SK-N-SH (cell line): ENCODE data around the gene TMEM51. TPM values are rescaled to one million over a fixed set of nuclear protein-coding genes. Genes with fewer than 3 reads are reported as not detected.

ENCODE experiments used
- CTCF ChIA-PET: fragments of 300-600, 350-600 bp; formaldehyde crosslinking; extraction: SDS; loops from one replicate; lab custom pipeline; 2021; lab: Yijun Ruan, JAX
- POLR2A ChIA-PET: fragments of 350-600 bp; sonication (Branson Sonifier 250); formaldehyde crosslinking; extraction: SDS; loops from one replicate; lab custom pipeline; 2020; ENCODE audit warnings: antibody characterized with exemption, inconsistent platforms; lab: Yijun Ruan, JAX
- DNase-seq: peaks from one replicate; pipeline ENCODE4 v3.0.0; 2012
- H2AFZ ChIP-seq: fragments of 200-600 bp; sonication (generic); 2 replicates; pipeline ENCODE4 v1.8.1; 2016; ENCODE audit warnings: antibody characterized with exemption, mild to moderate bottlenecking, low read depth
- H3F3A ChIP-seq: fragments of 200-600 bp; sonication (generic); replicated peaks from 2 replicates; pipeline ENCODE3; 2016; ENCODE audit warnings: antibody characterized with exemption, mild to moderate bottlenecking; ENCODE audit not compliant: insufficient read depth
- H3K27ac ChIP-seq, 2 experiments: fragments of 200-500 bp in 1 of 2; fragments of 200-600 bp in 1 of 2; sonication (Bioruptor generic) in 1 of 2; sonication (generic), shearing (Covaris generic) in 1 of 2; 2 replicates each; pipeline versions ENCODE4 v1.5.1 to v1.6.1; 2014 to 2016; ENCODE audit warnings: low read depth in 2 of 2, inconsistent platforms in 1 of 2, low read length in 1 of 2, mild to moderate bottlenecking in 1 of 2, mixed read lengths in 1 of 2
- H3K27me3 ChIP-seq: fragments of 200-600 bp; sonication (generic), shearing (Covaris generic); 2 replicates; pipeline ENCODE4 v1.6.1; 2016; ENCODE audit warnings: mixed run types; ENCODE audit not compliant: insufficient read depth
- H3K36me3 ChIP-seq, 2 experiments: fragments of 200-500 bp in 1 of 2; fragments of 200-600 bp in 1 of 2; sonication (Bioruptor generic) in 1 of 2; sonication (generic) in 1 of 2; replicated peaks in 1 of 2; 2 replicates each; pipeline versions ENCODE3 to v1.5.1; 2014 to 2016; ENCODE audit warnings: low read length in 1 of 2, mild to moderate bottlenecking in 1 of 2; ENCODE audit not compliant: insufficient read depth in 2 of 2, control insufficient read depth in 1 of 2
- H3K4me1 ChIP-seq, 2 experiments: fragments of 200-500 bp in 1 of 2; fragments of 200-600 bp in 1 of 2; sonication (Bioruptor generic) in 1 of 2; sonication (generic), shearing (Covaris generic) in 1 of 2; 2 replicates each; pipeline versions ENCODE4 v1.5.1 to v1.6.1; 2014 to 2016; ENCODE audit warnings: low read depth in 1 of 2, low read length in 1 of 2, mixed run types in 1 of 2; ENCODE audit not compliant: insufficient read depth in 2 of 2, control insufficient read depth in 1 of 2
- H3K4me2 ChIP-seq: fragments of 200-600 bp; sonication (generic), shearing (Covaris generic); 2 replicates; pipeline ENCODE4 v1.6.1; 2017; ENCODE audit warnings: mixed run types
- H3K4me3 ChIP-seq, 2 experiments: fragments of 200-500 bp in 1 of 2; fragments of 200-600 bp in 1 of 2; sonication (Bioruptor generic) in 1 of 2; sonication (generic), shearing (Covaris generic) in 1 of 2; 2 replicates each; pipeline versions ENCODE4 v1.5.1 to v1.8.1; 2014 to 2016; ENCODE audit warnings: low read depth in 2 of 2, inconsistent platforms in 1 of 2, low read length in 1 of 2, mild to moderate bottlenecking in 1 of 2, mixed read lengths in 1 of 2, moderate library complexity in 1 of 2
- H3K79me2 ChIP-seq: fragments of 200-600 bp; sonication (generic); 2 replicates; pipeline ENCODE4 v1.8.1; 2017; ENCODE audit warnings: mild to moderate bottlenecking; ENCODE audit not compliant: insufficient read depth
- H3K9ac ChIP-seq: fragments of 200-600 bp; sonication (generic); 2 replicates; pipeline ENCODE4 v1.6.1; 2017; ENCODE audit warnings: mixed run types
- H3K9me2 ChIP-seq: fragments of 200-600 bp; sonication (generic); 2 replicates; pipeline ENCODE4 v1.6.1; 2017; ENCODE audit warnings: mixed run types
- H3K9me3 ChIP-seq: fragments of 200-600 bp; sonication (generic); 2 replicates; pipeline ENCODE4 v1.6.1; 2017; ENCODE audit warnings: mixed run types, mild to moderate bottlenecking, moderate library complexity
- H4K20me1 ChIP-seq: fragments of 200-600 bp; sonication (generic); 2 replicates; pipeline ENCODE4 v1.6.1; 2017; ENCODE audit warnings: mild to moderate bottlenecking, mixed run types; ENCODE audit not compliant: insufficient read depth
- CHD2 ChIP-seq: fragments of 150-350 bp; IDR thresholded peaks from 2 replicates; pipeline ENCODE4 v1.6.1; 2018; ENCODE audit warnings: low read length; ENCODE audit not compliant: partially characterized antibody
- CTCF ChIP-seq: fragments of 200-600 bp; sonication (generic); IDR thresholded peaks from 2 replicates; pipeline ENCODE4 v1.6.1; 2017; ENCODE audit warnings: antibody characterized with exemption, mild to moderate bottlenecking, moderate library complexity
- FOXJ3 ChIP-seq: sonication (generic); formaldehyde crosslinking; IDR thresholded peaks from 2 replicates; pipeline ENCODE4 v1.5.1; 2020; ENCODE audit warnings: mild to moderate bottlenecking, missing genetic modification reagents
- FOXM1 ChIP-seq: IDR thresholded peaks from 2 replicates; pipeline ENCODE4 v1.4.0; 2012; ENCODE audit warnings: low read depth, mild to moderate bottlenecking
- JUND ChIP-seq: IDR thresholded peaks from 2 replicates; pipeline ENCODE4 v1.4.0; 2012
- POLR2AphosphoS5 ChIP-seq: IDR thresholded peaks from 2 replicates; pipeline ENCODE4 v1.6.1; 2012; ENCODE audit warnings: low read depth, low read length
- RCOR1 ChIP-seq: fragments of 150-350 bp; IDR thresholded peaks from 2 replicates; pipeline ENCODE4 v1.6.1; 2017; ENCODE audit warnings: antibody characterized with exemption, low read length
- RXRA ChIP-seq: IDR thresholded peaks from 2 replicates; pipeline ENCODE4 v1.4.0; 2012; ENCODE audit warnings: low read depth, mild to moderate bottlenecking, borderline replicate concordance
- SMC3 ChIP-seq: IDR thresholded peaks from 2 replicates; pipeline ENCODE4 v1.6.1; 2012; ENCODE audit warnings: low read depth, low read length, improper control_type of control experiment
- TAF1 ChIP-seq: IDR thresholded peaks from 2 replicates; pipeline ENCODE4 v1.6.1; 2012; ENCODE audit warnings: low read depth, mild to moderate bottlenecking, low read length, moderate library complexity, borderline replicate concordance
- TCF12 ChIP-seq: IDR thresholded peaks from 2 replicates; pipeline ENCODE4 v1.4.0; 2012
- TEAD4 ChIP-seq: IDR thresholded peaks from 2 replicates; pipeline ENCODE4 v1.4.0; 2012; ENCODE audit warnings: mild to moderate bottlenecking, borderline replicate concordance; ENCODE audit not compliant: insufficient read depth
- USF1 ChIP-seq: IDR thresholded peaks from 2 replicates; pipeline ENCODE4 v1.4.0; 2012; ENCODE audit warnings: low read depth, borderline replicate concordance
- USF2 ChIP-seq: fragments of 150-350 bp; IDR thresholded peaks from 2 replicates; pipeline ENCODE4 v1.6.1; 2017; ENCODE audit warnings: antibody characterized with exemption, low read length, low read depth, borderline replicate concordance
- YY1 ChIP-seq: IDR thresholded peaks from 2 replicates; pipeline ENCODE4 v1.4.0; 2012; ENCODE audit warnings: low read depth, mild to moderate bottlenecking
- WGBS: methylation state at CpG from one replicate; pipeline ENCODE4 v1.1.6; 2017; ENCODE audit warnings: low lambda C conversion rate; 5-methylcytosine and 5-hydroxymethylcytosine counted together
- polyA plus RNA-seq, 3 experiments: library from polyadenylated mRNA; depleted of rRNA; stranded (reverse); fragments of >200 nt; gene quantifications; 2 replicates each; pipeline ENCODE4 v1.2.3, GENCODE V29; 2012

Gene TMEM51
- polyA plus RNA-seq, 1 of the 3 experiments (the other 2 are of a cell fraction), result 25.6 TPM

GRCh38 chr1:15188130-15188524 is 34.6 kb downstream of the TMEM51 start:
- H3F3A ChIP-seq, result no peaks in the 10 kb centered on the region
- ChIA-PET CTCF (interaction anchor here (0.7 to 17.5 kb wide), 9 partner anchors 11 to 87 kb away, joined by 3 to 132 read pairs (median 3); partner anchors contain the start of gene TMEM51), POLR2A (interaction anchor here (0.9 to 1.3 kb wide), 4 partner anchors 9 to 36 kb away, joined by 3 to 8 read pairs (median 4); partner anchors contain the start of gene TMEM51)
- no peaks in the 10 kb centered on the region for H3K36me3 ChIP-seq
- no peak overlapping the region for H3K4me3 ChIP-seq
- 0 out of 2 replicates have a peak overlapping the region, but pooled peaks have one; percentile 40 for H3K4me2 ChIP-seq
- H3K9me3 ChIP-seq, result no peaks in the 10 kb centered on the region
- H3K4me1 ChIP-seq, result peaks cover 18 to 62% of the 10 kb centered on the region in 2 experiments; a peak in 3 of 4 replicates
- no peaks in the 10 kb centered on the region for H4K20me1 ChIP-seq
- H3K79me2 ChIP-seq, result no peaks in the 10 kb centered on the region
- no peak overlapping the region for H3K9ac ChIP-seq
- DNase-seq, result peak; percentile 51
- TF ChIP-seq USF2 (no peak), RXRA (no peak), FOXM1 (no peak), SMC3 (no peak), CTCF (no peak), USF1 (no peak), TEAD4 (no peak), YY1 (no peak), CHD2 (no peak), TAF1 (no peak), FOXJ3 (no peak), JUND (no peak)
- no peaks in the 10 kb centered on the region for H3K27me3 ChIP-seq
- no peaks in the 10 kb centered on the region for H3K9me2 ChIP-seq
- peak overlapping the region; percentile 19 to 89; a peak in 3 of 4 replicates for H3K27ac ChIP-seq
- 62% methylated on average over 4 of the region's 4 CpGs for WGBS
- H2AFZ ChIP-seq, result no peak overlapping the region

GRCh38 chr1:15188678-15189077 is 35.1 kb downstream of the TMEM51 start:
- no peak for DNase-seq
- Histone ChIP-seq H3K4me3 (no peak overlapping the region), H2AFZ (no peak overlapping the region), H3F3A (no peaks in the 10 kb centered on the region), H3K27ac (peak overlapping the region in 1 of 2 experiments; percentile 89; a peak in 2 of 4 replicates), H3K9me2 (no peaks in the 10 kb centered on the region), H3K79me2 (no peaks in the 10 kb centered on the region), H3K36me3 (no peaks in the 10 kb centered on the region), H3K9ac (no peak overlapping the region), H3K4me2 (peak overlapping the region; percentile 40; the same call in 1 of the 2 replicates), H3K4me1 (peaks cover 18 to 63% of the 10 kb centered on the region in 2 experiments; a peak in 3 of 4 replicates), H3K9me3 (no peaks in the 10 kb centered on the region), H4K20me1 (no peaks in the 10 kb centered on the region), H3K27me3 (no peaks in the 10 kb centered on the region)
- POLR2A ChIA-PET, result interaction anchor here (0.7 to 0.9 kb wide), 2 partner anchors 33 to 35 kb away, joined by 3 read pairs; partner anchors contain the start of gene TMEM51
- no peak for TF ChIP-seq TEAD4
- TF ChIP-seq POLR2AphosphoS5, result no peak
- TF ChIP-seq RCOR1, result no peak
- no peak for TF ChIP-seq USF1
- TF ChIP-seq TCF12, result peak; percentile 21; the same call in 1 of the 2 replicates
- CTCF ChIA-PET, result interaction anchor here (0.7 to 17.5 kb wide), 7 partner anchors 10 to 83 kb away, joined by 3 to 132 read pairs (median 4); partner anchors contain the start of gene TMEM51
- 68% methylated on average over 3 of the region's 3 CpGs for WGBS
